HepG2 (cell line): ENCODE measurements around the gene MST1R. TPM values are rescaled to one million over a fixed set of nuclear protein-coding genes. Genes with fewer than 3 reads are reported as not detected.

ENCODE experiments used
- ATAC-seq: fragments of 200-7000 bp; cut with Tn5 transposase; 3 replicates; pipeline ENCODE4 v1.9.1; 2020; ENCODE audit warnings: mild to moderate bottlenecking, moderate library complexity
- BruUV-seq: library from RNA; stranded (reverse); fragments of 400-500 nt; replicated peaks from 2 replicates; lab custom pipeline; 2021; lab: Mats Ljungman, UMichigan
- CTCF ChIA-PET: fragments of 300-600 bp; formaldehyde crosslinking; extraction: SDS; loops from one replicate; lab custom pipeline; 2021; ENCODE audit warnings: low total read pairs, inconsistent platforms, low intra/inter-chr PET ratio; lab: Yijun Ruan, JAX
- POLR2A ChIA-PET: fragments of 350-600 bp; sonication (Branson Sonifier 250); formaldehyde crosslinking; loops from one replicate; lab custom pipeline; 2020; ENCODE audit warnings: antibody characterized with exemption, inconsistent platforms; lab: Yijun Ruan, JAX
- DNase-seq: peaks from one replicate; pipeline ENCODE4 v3.0.0-alpha.2; 2015; ENCODE audit warnings: low spot score
- FAIRE-seq: peaks from 3 replicates; lab custom pipeline; 2011; peaks lifted over from hg19 to GRCh38; lab: Jason Lieb, UNC
- H2AFZ ChIP-seq: one replicate; pipeline ENCODE4 v1.6.1; 2011; ENCODE audit warnings: low read length, inconsistent platforms
- H3K27ac ChIP-seq: fragments of 300-600 bp; 3 replicates; pipeline ENCODE4 v1.8.0; 2011; ENCODE audit warnings: mixed run types, mild to moderate bottlenecking, mixed read lengths, low read length, inconsistent platforms; ENCODE audit not compliant: insufficient read depth; ENCODE audit errors: extremely low read length
- H3K27me3 ChIP-seq, 2 experiments: fragments of 200-600 bp in 1 of 2; 2 replicates in 1 of 2; 3 replicates in 1 of 2; pipeline versions ENCODE4 v1.6.0 to v1.8.0; 2011; ENCODE audit warnings: low read length in 2 of 2, mild to moderate bottlenecking in 2 of 2, moderate library complexity in 2 of 2, inconsistent platforms in 1 of 2; ENCODE audit not compliant: insufficient read depth in 2 of 2, control insufficient read depth in 1 of 2
- H3K36me3 ChIP-seq, 2 experiments: fragments of 200-600 bp in 1 of 2; replicated peaks in 1 of 2; 2 replicates in 1 of 2; 3 replicates in 1 of 2; pipeline versions ENCODE4 v1.5.1 to v1.8.0; 2011; ENCODE audit warnings: low read length in 2 of 2, inconsistent platforms in 1 of 2; ENCODE audit not compliant: insufficient read depth in 2 of 2, control insufficient read depth in 1 of 2
- H3K4me1 ChIP-seq: 2 replicates; pipeline ENCODE4 v1.5.1; 2012; ENCODE audit warnings: low read length, inconsistent platforms; ENCODE audit not compliant: insufficient read depth
- H3K4me2 ChIP-seq: 2 replicates; pipeline ENCODE4 v1.6.0; 2011; ENCODE audit warnings: low read depth, low read length, inconsistent platforms
- H3K4me3 ChIP-seq, 3 experiments: fragments of 200-600 bp in 1 of 3; sonication (generic), shearing (Covaris generic) in 1 of 3; replicated peaks in 1 of 3; 2 replicates each; pipeline ENCODE4 v1.5.1; 2011 to 2016; ENCODE audit warnings: low read length in 3 of 3, inconsistent platforms in 2 of 3, low read depth in 2 of 3, mild to moderate bottlenecking in 2 of 3, control low read depth in 1 of 3, mixed read lengths in 1 of 3; ENCODE audit not compliant: insufficient read depth in 1 of 3
- H3K79me2 ChIP-seq: one replicate; pipeline ENCODE4 v1.6.1; 2011; ENCODE audit warnings: low read length, inconsistent platforms; ENCODE audit not compliant: insufficient read depth
- H3K9ac ChIP-seq: 2 replicates; pipeline ENCODE4 v1.6.0; 2011; ENCODE audit warnings: mild to moderate bottlenecking, low read depth, low read length, inconsistent platforms; ENCODE audit not compliant: insufficient read depth
- H3K9me3 ChIP-seq: 2 replicates; pipeline ENCODE4 v1.5.1; 2012; ENCODE audit warnings: mild to moderate bottlenecking, low read length
- H4K20me1 ChIP-seq: 2 replicates; pipeline ENCODE4 v1.6.0; 2011; ENCODE audit warnings: inconsistent platforms, mild to moderate bottlenecking, low read length, moderate library complexity; ENCODE audit not compliant: insufficient read depth
- CBFB ChIP-seq: sonication (generic); formaldehyde crosslinking; IDR thresholded peaks from 2 replicates; pipeline ENCODE4 v1.4.0; 2020; ENCODE audit warnings: missing genetic modification reagents
- FLYWCH1 ChIP-seq: sonication (generic); formaldehyde crosslinking; IDR thresholded peaks from 2 replicates; pipeline ENCODE4 v1.8.1; 2023; ENCODE audit warnings: mild to moderate bottlenecking, missing genetic modification reagents
- JUND ChIP-seq: sonication (generic); formaldehyde crosslinking; IDR thresholded peaks from 2 replicates; pipeline ENCODE4 v1.8.0; 2022; ENCODE audit warnings: mild to moderate bottlenecking, missing genetic modification reagents
- KDM1A ChIP-seq: IDR thresholded peaks from 2 replicates; pipeline ENCODE4 v1.6.1; 2016; ENCODE audit warnings: missing compliant biosample characterization
- NCOA1 ChIP-seq: sonication (generic); formaldehyde crosslinking; IDR thresholded peaks from 2 replicates; pipeline ENCODE4 v1.9.0; 2021; ENCODE audit warnings: missing genetic modification reagents
- NCOA2 ChIP-seq: sonication (generic); formaldehyde crosslinking; IDR thresholded peaks from 2 replicates; pipeline ENCODE4 v1.8.0; 2022; ENCODE audit warnings: inconsistent platforms
- NFYB ChIP-seq: sonication (generic); formaldehyde crosslinking; IDR thresholded peaks from 2 replicates; pipeline ENCODE4 v1.4.0; 2020; ENCODE audit warnings: missing genetic modification reagents
- NR2F6 ChIP-seq, 2 experiments: IDR thresholded peaks; 2 replicates each; pipeline ENCODE4 v1.6.1; 2016; ENCODE audit warnings: antibody characterized with exemption in 1 of 2, mild to moderate bottlenecking in 1 of 2
- RELA ChIP-seq: sonication (generic); formaldehyde crosslinking; IDR thresholded peaks from 2 replicates; pipeline ENCODE4 v1.4.0; 2020; ENCODE audit warnings: missing genetic modification reagents
- SALL1 ChIP-seq: sonication (generic); formaldehyde crosslinking; IDR thresholded peaks from 2 replicates; pipeline ENCODE4 v1.8.0; 2022; ENCODE audit warnings: mild to moderate bottlenecking, missing genetic modification reagents
- TCF7 ChIP-seq: sonication (generic); IDR thresholded peaks from 2 replicates; pipeline ENCODE4 v1.6.1; 2016; ENCODE audit warnings: antibody characterized with exemption, low read depth
- ZNF484 ChIP-seq: sonication (generic); formaldehyde crosslinking; IDR thresholded peaks from 2 replicates; pipeline ENCODE4 v1.5.1; 2020; ENCODE audit warnings: mild to moderate bottlenecking, low read depth, missing genetic modification reagents, borderline replicate concordance
- ZNF7 ChIP-seq: IDR thresholded peaks from 2 replicates; pipeline ENCODE4 v1.6.1; 2016; ENCODE audit warnings: missing biosample characterization, missing genetic modification reagents
- ZNF746 ChIP-seq: sonication (generic); formaldehyde crosslinking; IDR thresholded peaks from 2 replicates; pipeline ENCODE4 v1.8.0; 2022; ENCODE audit warnings: mild to moderate bottlenecking, missing genetic modification reagents
- WGBS: methylation state at CpG from one replicate; pipeline ENCODE4 v1.1.6; 2017; ENCODE audit warnings: low lambda C conversion rate; 5-methylcytosine and 5-hydroxymethylcytosine counted together
- in situ Hi-C: cut with HindIII; loops from 2 replicates; pipeline ENCODE4 v1.10.0; 2017; ENCODE audit warnings: low pct_unique_long_range_greater_than_20kb; ENCODE audit not compliant: extremely low pct_ligation_motif_present
- intact Hi-C: fragments of 100-400 bp; cut with micrococcal nuclease; formaldehyde crosslinking; loops from one replicate; pipeline ENCODE4 v1.10.0; 2022; ENCODE audit not compliant: unreplicated experiment
- polyA plus RNA-seq, 8 experiments: library from polyadenylated mRNA; depleted of rRNA in 3 of 8; stranded (reverse) in 7 of 8; unstranded in 1 of 8; fragments of >200 nt; fragmentation: Illumina TruSeq in 4 of 8; extraction: Trizol in 4 of 8; gene quantifications; 2 replicates each; pipeline versions ENCODE4 v1.2.1 to v1.2.3, GENCODE V29; 2011 to 2016; ENCODE audit warnings: low read depth in 4 of 8, missing spikeins in 1 of 8, mixed read lengths in 1 of 8; ENCODE audit not compliant: insufficient read depth in 1 of 8
- total RNA-seq, 5 experiments: library from RNA; depleted of rRNA; stranded (reverse); fragments of >200 nt; fragmentation: Illumina TruSeq; extraction: Trizol; gene quantifications; 2 replicates each; pipeline ENCODE4 v1.2.3, GENCODE V29; 2016; ENCODE audit warnings: low read depth in 1 of 5
- TF ChIP-seq, protein P1 (sequence below): sonication (generic); formaldehyde crosslinking; IDR thresholded peaks from 2 replicates; pipeline ENCODE4 v1.8.1; 2023; ENCODE audit warnings: missing genetic modification reagents, inconsistent platforms, borderline replicate concordance
- TF ChIP-seq, protein P2 (sequence below), 2 experiments: sonication (generic) in 1 of 2; formaldehyde crosslinking in 1 of 2; IDR thresholded peaks; 2 replicates each; pipeline versions ENCODE4 v1.5.1 to v1.6.1; 2011 to 2020; ENCODE audit warnings: borderline replicate concordance in 1 of 2, low read depth in 1 of 2, low read length in 1 of 2, mild to moderate bottlenecking in 1 of 2, missing genetic modification reagents in 1 of 2, moderate library complexity in 1 of 2
- TF ChIP-seq, protein P3 (sequence below): sonication (generic); IDR thresholded peaks from 2 replicates; pipeline ENCODE4 v1.6.1; 2016; ENCODE audit warnings: low read depth, borderline replicate concordance

Gene MST1R
- total and polyA plus RNA-seq, 2 of the 13 experiments (the other 11 are each of a cell fraction or from before 2014, with no cell fraction given), result 0.11 to 0.77 TPM

DNA sequence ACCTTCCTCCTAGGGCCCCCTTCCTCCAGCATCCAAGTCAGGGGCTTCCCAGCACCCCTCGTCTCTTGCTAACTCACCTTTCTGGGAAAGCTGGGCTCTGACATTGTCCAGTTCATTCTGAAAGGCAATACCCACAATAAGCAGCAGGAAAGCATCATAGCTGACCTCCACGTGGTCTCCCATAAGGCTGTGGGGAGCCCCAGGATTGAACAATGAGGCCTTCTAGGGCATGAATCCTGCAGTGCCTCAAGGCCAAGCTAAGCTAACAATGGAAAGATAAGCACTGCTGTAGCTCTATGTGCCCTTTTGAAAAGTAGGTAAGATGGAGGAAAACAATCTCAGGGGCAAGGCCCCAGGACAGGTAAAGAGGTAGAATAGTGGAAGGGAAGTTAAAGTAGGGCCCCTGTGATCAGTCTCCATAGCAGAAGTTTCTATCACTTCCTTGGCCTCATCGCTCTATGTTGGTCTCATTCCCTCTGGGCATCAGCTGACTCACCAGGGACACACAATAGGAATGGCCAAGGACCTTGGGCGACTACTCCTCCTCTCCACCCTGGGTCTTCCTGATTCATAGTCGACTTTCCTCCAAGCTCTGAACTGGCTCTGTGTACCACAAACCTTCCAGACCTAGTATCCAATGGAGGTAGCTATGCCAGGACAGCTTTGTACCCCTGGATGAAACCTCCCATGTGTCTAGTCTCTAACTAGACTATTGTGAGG lies 59.0 kb downstream of the MST1R start (continued):
- TF ChIP-seq, protein P1, sequence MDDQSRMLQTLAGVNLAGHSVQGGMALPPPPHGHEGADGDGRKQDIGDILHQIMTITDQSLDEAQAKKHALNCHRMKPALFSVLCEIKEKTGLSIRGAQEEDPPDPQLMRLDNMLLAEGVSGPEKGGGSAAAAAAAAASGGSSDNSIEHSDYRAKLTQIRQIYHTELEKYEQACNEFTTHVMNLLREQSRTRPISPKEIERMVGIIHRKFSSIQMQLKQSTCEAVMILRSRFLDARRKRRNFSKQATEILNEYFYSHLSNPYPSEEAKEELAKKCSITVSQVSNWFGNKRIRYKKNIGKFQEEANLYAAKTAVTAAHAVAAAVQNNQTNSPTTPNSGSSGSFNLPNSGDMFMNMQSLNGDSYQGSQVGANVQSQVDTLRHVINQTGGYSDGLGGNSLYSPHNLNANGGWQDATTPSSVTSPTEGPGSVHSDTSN, result no peak
- TF ChIP-seq ZNF7, result 0 out of 2 replicates have a peak, but pooled peaks have one; percentile 12
- TF ChIP-seq SALL1 (CRISPR knock-in tag), result peak; percentile 39; the same call in 1 of the 2 replicates
- 0 out of 2 replicates have a peak, but pooled peaks have one; percentile 17 for TF ChIP-seq NR2F6 (IDR thresholded peaks at IDR 0.05)
- TF ChIP-seq NR2F6 (CRISPR knock-in tag; IDR thresholded peaks at IDR 0.05), result 0 out of 2 replicates have a peak, but pooled peaks have one; percentile 31
- peak; percentile 65; the same call in 1 of the 2 replicates for TF ChIP-seq KDM1A (CRISPR knock-in tag)
- TF ChIP-seq, all 625 proteins: peak for 97

DNA sequence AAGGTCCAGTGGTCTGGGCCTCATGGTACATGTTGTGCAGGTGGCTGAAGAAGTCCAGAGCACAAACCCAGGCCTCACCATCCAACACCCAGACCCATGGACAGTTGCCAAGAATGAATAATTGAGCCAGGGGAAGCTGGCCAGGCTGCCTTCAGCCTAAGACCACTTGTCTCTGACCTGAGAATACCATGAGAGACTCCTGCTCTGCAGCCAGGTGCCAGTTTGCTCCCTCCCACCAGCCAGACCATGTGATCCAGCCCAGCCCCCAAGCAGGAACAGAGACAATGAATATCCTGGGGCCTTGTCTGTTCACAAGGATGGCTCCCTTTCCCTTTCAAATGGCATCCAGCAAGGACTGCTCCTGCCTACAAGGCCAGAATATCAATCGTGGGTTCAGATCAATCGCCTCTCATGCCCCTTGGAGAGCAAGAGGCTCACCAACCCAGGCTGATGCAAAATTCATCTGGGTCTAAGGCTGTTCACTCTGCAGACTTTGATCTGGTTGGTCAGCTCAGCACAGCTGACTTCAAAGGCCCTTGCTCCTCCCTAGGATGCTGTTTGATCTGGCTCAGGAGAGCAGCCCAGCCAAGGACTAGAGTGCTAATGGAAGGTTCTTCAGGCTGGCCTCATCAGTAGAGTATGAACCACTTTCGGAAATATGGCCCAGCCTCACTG lies 60.7 kb downstream of the MST1R start:
- Histone ChIP-seq H3K27me3 (no peaks in the 10 kb centered on the region), H3K9me3 (no peaks in the 10 kb centered on the region), H3K4me1 (peaks cover 54% of the 10 kb centered on the region), H3K27ac (no peak overlapping the region), H3K9ac (no peak overlapping the region), H3K36me3 (peaks cover 2 to 26% of the 10 kb centered on the region in 2 experiments; a peak in 3 of 5 replicates), H2AFZ (no peak overlapping the region), H4K20me1 (no peaks in the 10 kb centered on the region), H3K4me3 (no peak overlapping the region), H3K4me2 (no peak overlapping the region), H3K79me2 (no peaks in the 10 kb centered on the region)
- BruUV-seq, result TSS peak; percentile 22
- ChIA-PET CTCF (interaction anchor here (2.4 kb wide), 1 partner anchor 63 kb away, joined by 8 read pairs; no protein-coding TSS in a partner anchor), POLR2A (interaction anchor here (1.1 kb wide), 1 partner anchor 35 kb away, joined by 3 read pairs; no protein-coding TSS in a partner anchor)
- in situ Hi-C loops, result loop anchor here (5.0 kb wide), 2 partner anchors 36 to 64 kb away; no protein-coding TSS in a partner anchor
- peak; percentile 21; the same call in 2 of the 3 replicates for ATAC-seq
- intact Hi-C loops, result no loop called here
- WGBS, result 88% methylated on average over 2 of the region's 3 CpGs
- FAIRE-seq, result no peak
- DNase-seq, result no peak
- TF ChIP-seq CBFB (no peak), ZNF484 (CRISPR knock-in tag) (no peak), NCOA1 (CRISPR knock-in tag) (no peak), JUND (no peak), NCOA2 (CRISPR knock-in tag) (no peak), NFYB (CRISPR knock-in tag) (peak; percentile 39; the same call in 1 of the 2 replicates), RELA (CRISPR knock-in tag) (no peak), ZNF746 (CRISPR knock-in tag) (0 out of 2 replicates have a peak, but pooled peaks have one; percentile 4), TCF7 (peak; percentile 46; the same call in 1 of the 2 replicates), FLYWCH1 (no peak)
- TF ChIP-seq, protein P2, sequence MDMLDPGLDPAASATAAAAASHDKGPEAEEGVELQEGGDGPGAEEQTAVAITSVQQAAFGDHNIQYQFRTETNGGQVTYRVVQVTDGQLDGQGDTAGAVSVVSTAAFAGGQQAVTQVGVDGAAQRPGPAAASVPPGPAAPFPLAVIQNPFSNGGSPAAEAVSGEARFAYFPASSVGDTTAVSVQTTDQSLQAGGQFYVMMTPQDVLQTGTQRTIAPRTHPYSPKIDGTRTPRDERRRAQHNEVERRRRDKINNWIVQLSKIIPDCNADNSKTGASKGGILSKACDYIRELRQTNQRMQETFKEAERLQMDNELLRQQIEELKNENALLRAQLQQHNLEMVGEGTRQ (IDR thresholded peaks at IDR 0.05; ENCODE audit: low read depth, low read length), result peak; percentile 44; the same call in 1 of the 2 replicates
- TF ChIP-seq, protein P2 (CRISPR knock-in tag; IDR thresholded peaks at IDR 0.05; ENCODE audit: borderline replicate concordance), result no peak; the same call in 1 of the 2 replicates
- TF ChIP-seq, protein P3, sequence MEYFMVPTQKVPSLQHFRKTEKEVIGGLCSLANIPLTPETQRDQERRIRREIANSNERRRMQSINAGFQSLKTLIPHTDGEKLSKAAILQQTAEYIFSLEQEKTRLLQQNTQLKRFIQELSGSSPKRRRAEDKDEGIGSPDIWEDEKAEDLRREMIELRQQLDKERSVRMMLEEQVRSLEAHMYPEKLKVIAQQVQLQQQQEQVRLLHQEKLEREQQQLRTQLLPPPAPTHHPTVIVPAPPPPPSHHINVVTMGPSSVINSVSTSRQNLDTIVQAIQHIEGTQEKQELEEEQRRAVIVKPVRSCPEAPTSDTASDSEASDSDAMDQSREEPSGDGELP, result peak; percentile 81; the same call in 1 of the 2 replicates
